H9 (cell line): ENCODE measurements around the gene MIER1. TPM values are rescaled to one million over a fixed set of nuclear protein-coding genes. Genes with fewer than 3 reads are reported as not detected.
A peak's percentile ranks its signal among the peaks of the same experiment; 100 is the strongest.

ENCODE experiments used
- DNase-seq: peaks from one replicate; pipeline ENCODE4 v3.0.0-alpha.2; 2017
- H2AFZ ChIP-seq: one replicate; pipeline ENCODE4 v1.6.1; 2013; ENCODE audit warnings: mild to moderate bottlenecking, low read length, control low read depth, moderate library complexity
- H2AK5ac ChIP-seq: 2 replicates; pipeline ENCODE4 v1.6.1; 2013; ENCODE audit warnings: low read length, control low read depth, mixed read lengths; ENCODE audit not compliant: insufficient read length
- H2BK120ac ChIP-seq: one replicate; pipeline ENCODE4 v1.6.1; 2013; ENCODE audit warnings: low read depth, mild to moderate bottlenecking, low read length, control low read depth, inconsistent platforms; ENCODE audit not compliant: poor library complexity, severe bottlenecking
- H2BK12ac ChIP-seq: 2 replicates; pipeline ENCODE4 v1.6.1; 2013; ENCODE audit warnings: low read length, control low read depth, mixed read lengths, low read depth; ENCODE audit not compliant: insufficient read length
- H2BK15ac ChIP-seq: 2 replicates; pipeline ENCODE4 v1.6.1; 2013; ENCODE audit warnings: low read depth, low read length, control low read depth
- H2BK20ac ChIP-seq: one replicate; pipeline ENCODE4 v1.6.1; 2013; ENCODE audit warnings: low read depth, mild to moderate bottlenecking, low read length, control low read depth, inconsistent platforms; ENCODE audit not compliant: poor library complexity, severe bottlenecking
- H2BK5ac ChIP-seq: 2 replicates; pipeline ENCODE4 v1.6.1; 2013; ENCODE audit warnings: low read length, control low read depth, mixed read lengths; ENCODE audit not compliant: insufficient read length
- H3K14ac ChIP-seq: 2 replicates; pipeline ENCODE4 v1.6.1; 2013; ENCODE audit warnings: low read length, control low read depth; ENCODE audit not compliant: insufficient read depth
- H3K18ac ChIP-seq: 2 replicates; pipeline ENCODE4 v1.6.1; 2013; ENCODE audit warnings: low read depth, mild to moderate bottlenecking, mixed read lengths, low read length, control low read depth; ENCODE audit not compliant: insufficient read length
- H3K23ac ChIP-seq: 2 replicates; pipeline ENCODE4 v1.6.1; 2013; ENCODE audit warnings: low read length, control low read depth, mixed read lengths, low read depth; ENCODE audit not compliant: insufficient read length
- H3K23me2 ChIP-seq: 2 replicates; pipeline ENCODE4 v1.6.1; 2013; ENCODE audit warnings: low read depth, mild to moderate bottlenecking, mixed read lengths, low read length, control low read depth; ENCODE audit not compliant: insufficient read length, poor library complexity, severe bottlenecking
- H3K27ac ChIP-seq: 2 replicates; pipeline ENCODE4 v1.5.1; 2013; ENCODE audit warnings: low read length, control low read depth, mixed read lengths, low read depth; ENCODE audit not compliant: insufficient read length
- H3K27me3 ChIP-seq: 2 replicates; pipeline ENCODE4 v1.6.1; 2013; ENCODE audit warnings: low read length, control low read depth, inconsistent platforms; ENCODE audit not compliant: insufficient read depth
- H3K4ac ChIP-seq: 2 replicates; pipeline ENCODE4 v1.6.1; 2013; ENCODE audit warnings: low read depth, mild to moderate bottlenecking, control low read depth, inconsistent platforms, low read length, moderate library complexity
- H3K4me1 ChIP-seq: 2 replicates; pipeline ENCODE4 v1.6.1; 2013; ENCODE audit warnings: low read length, control low read depth, inconsistent platforms; ENCODE audit not compliant: insufficient read depth
- H3K4me2 ChIP-seq: 2 replicates; pipeline ENCODE4 v1.6.1; 2013; ENCODE audit warnings: low read length, control low read depth, mixed read lengths; ENCODE audit not compliant: insufficient read length, insufficient read depth
- H3K56ac ChIP-seq: 2 replicates; pipeline ENCODE4 v1.6.1; 2013; ENCODE audit warnings: low read depth, mild to moderate bottlenecking, mixed read lengths, low read length, control low read depth; ENCODE audit not compliant: insufficient read length
- H3K79me1 ChIP-seq: 2 replicates; pipeline ENCODE4 v1.6.1; 2013; ENCODE audit warnings: low read depth, mild to moderate bottlenecking, moderate library complexity, low read length, control low read depth, inconsistent platforms; ENCODE audit not compliant: insufficient read depth, poor library complexity, severe bottlenecking
- H3K79me2 ChIP-seq: 2 replicates; pipeline ENCODE4 v1.6.1; 2013; ENCODE audit warnings: low read length, control low read depth, inconsistent platforms; ENCODE audit not compliant: insufficient read depth
- H3K9ac ChIP-seq: 2 replicates; pipeline ENCODE4 v1.6.1; 2013; ENCODE audit warnings: low read length, control low read depth, mixed read lengths; ENCODE audit not compliant: insufficient read length; ENCODE audit errors: extremely low read depth
- H3K9me3 ChIP-seq: one replicate; pipeline ENCODE4 v1.6.1; 2013; ENCODE audit warnings: low read depth, low read length, inconsistent platforms; ENCODE audit not compliant: control insufficient read depth
- H3T11ph ChIP-seq: one replicate; pipeline ENCODE4 v1.6.1; 2013; ENCODE audit warnings: mild to moderate bottlenecking, low read length, control low read depth, inconsistent platforms
- H4K20me1 ChIP-seq: one replicate; pipeline ENCODE4 v1.6.1; 2013; ENCODE audit not compliant: control insufficient read depth, insufficient read length, insufficient read depth
- H4K5ac ChIP-seq: 2 replicates; pipeline ENCODE4 v1.6.1; 2013; ENCODE audit warnings: low read depth, mild to moderate bottlenecking, mixed read lengths, low read length, control low read depth; ENCODE audit not compliant: insufficient read length
- H4K8ac ChIP-seq: replicated peaks from 2 replicates; pipeline ENCODE4 v1.6.1; 2013; ENCODE audit warnings: low read length, control low read depth, mixed read lengths, low read depth; ENCODE audit not compliant: insufficient read length
- H4K91ac ChIP-seq: 2 replicates; pipeline ENCODE4 v1.6.1; 2013; ENCODE audit warnings: low read depth, mild to moderate bottlenecking, moderate library complexity, mixed read lengths, low read length, control low read depth; ENCODE audit not compliant: insufficient read length
- H3K27ac Mint-ChIP-seq, 3 experiments: 2 replicates in 2 of 3; 3 replicates in 1 of 3; pipeline ENCODE4 v1.8.0; 2020 to 2021; ENCODE audit warnings: mixed read lengths in 3 of 3, mild to moderate bottlenecking in 1 of 3, moderate library complexity in 1 of 3
- H3K27me3 Mint-ChIP-seq: 2 replicates; pipeline ENCODE4 v1.8.0; 2021; ENCODE audit warnings: low read depth, mild to moderate bottlenecking, moderate library complexity, mixed read lengths
- H3K36me3 Mint-ChIP-seq, 3 experiments: 2 replicates in 2 of 3; 3 replicates in 1 of 3; pipeline ENCODE4 v1.8.0; 2020 to 2021; ENCODE audit warnings: low read depth in 3 of 3, mixed read lengths in 3 of 3; ENCODE audit not compliant: insufficient read depth in 1 of 3
- H3K4me1 Mint-ChIP-seq, 2 experiments: 2 replicates each; pipeline ENCODE4 v1.8.0; 2020; ENCODE audit warnings: mixed read lengths in 2 of 2
- H3K4me3 Mint-ChIP-seq, 2 experiments: 2 replicates in 1 of 2; 3 replicates in 1 of 2; pipeline ENCODE4 v1.8.0; 2020 to 2021; ENCODE audit warnings: mild to moderate bottlenecking in 2 of 2, mixed read lengths in 2 of 2, moderate library complexity in 1 of 2
- H3K9me3 Mint-ChIP-seq, 2 experiments: 2 replicates in 1 of 2; 3 replicates in 1 of 2; pipeline ENCODE4 v1.8.0; 2020; ENCODE audit warnings: mild to moderate bottlenecking in 2 of 2, mixed read lengths in 2 of 2, moderate library complexity in 1 of 2
- WGBS: extraction: QIAGEN DNeasy Blood & Tissue Kit; methylation state at CpG from one replicate; pipeline ENCODE4 v1.1.7; 2013; ENCODE audit warnings: missing lambda C conversion rate, low lambda C conversion rate, mixed read lengths; ENCODE audit not compliant: insufficient read length; ENCODE audit errors: extremely low coverage; 5-methylcytosine and 5-hydroxymethylcytosine counted together
- total RNA-seq: library from RNA; stranded (reverse); gene quantifications from 2 replicates; pipeline ENCODE4 v1.2.1, GENCODE V29; 2021
- TF ChIP-seq, protein P1 (sequence below): fragments of 200-600 bp; sonication (generic); conservative IDR thresholded peaks from 3 replicates; pipeline ENCODE4 v1.8.0; 2021; ENCODE audit warnings: antibody characterized with exemption, mild to moderate bottlenecking

The MIER1 gene
- total RNA-seq, 1 experiment from 2014 or later = 28.5 TPM

DNA sequence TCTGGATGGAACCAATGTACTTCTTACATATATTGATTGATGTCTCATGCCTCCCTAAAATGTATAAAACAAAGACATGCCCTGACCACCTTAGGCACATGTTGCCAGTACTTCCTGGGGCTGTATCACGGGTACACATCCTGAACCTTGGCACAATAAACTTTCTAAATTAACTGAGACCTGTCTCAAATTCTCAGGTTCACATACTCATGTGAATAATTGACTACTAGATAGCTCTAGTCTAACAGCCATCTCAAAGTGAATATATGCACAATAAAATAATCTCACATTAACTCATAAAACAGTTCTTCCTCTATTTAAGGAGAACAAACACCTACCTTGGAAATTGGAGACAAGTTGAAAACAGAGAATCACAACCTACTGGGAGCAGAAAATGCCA lies 5.7 kb upstream of the MIER1 start:
- Mint-ChIP-seq H3K36me3 (peaks cover 3 to 22% (median 16%) of the 10 kb centered on the region in 3 experiments; a peak in 6 of 7 replicates), H3K4me1 (peaks cover 13 to 20% of the 10 kb centered on the region in 2 experiments), H3K27ac (peak overlapping the region in 1 of 3 experiments; percentile 49; a peak in 2 of 7 replicates), H3K9me3 (peaks cover 0 to 2% of the 10 kb centered on the region in 2 experiments; a peak in 2 of 5 replicates), H3K27me3 (no peaks in the 10 kb centered on the region), H3K4me3 (no peak overlapping the region)
- H2AK5ac ChIP-seq = no peak overlapping the region
- no peak overlapping the region for H3T11ph ChIP-seq
- DNase-seq = no peak
- H3K56ac ChIP-seq = no peak overlapping the region
- no peak overlapping the region for H2AFZ ChIP-seq
- peaks cover 4% of the 10 kb centered on the region for H3K23me2 ChIP-seq
- no peak overlapping the region for H4K8ac ChIP-seq
- H3K23ac ChIP-seq = no peak overlapping the region
- no peaks in the 10 kb centered on the region for H3K79me1 ChIP-seq
- H2BK12ac ChIP-seq = no peak overlapping the region
- H3K9ac ChIP-seq = no peak overlapping the region
- TF ChIP-seq, protein P1, sequence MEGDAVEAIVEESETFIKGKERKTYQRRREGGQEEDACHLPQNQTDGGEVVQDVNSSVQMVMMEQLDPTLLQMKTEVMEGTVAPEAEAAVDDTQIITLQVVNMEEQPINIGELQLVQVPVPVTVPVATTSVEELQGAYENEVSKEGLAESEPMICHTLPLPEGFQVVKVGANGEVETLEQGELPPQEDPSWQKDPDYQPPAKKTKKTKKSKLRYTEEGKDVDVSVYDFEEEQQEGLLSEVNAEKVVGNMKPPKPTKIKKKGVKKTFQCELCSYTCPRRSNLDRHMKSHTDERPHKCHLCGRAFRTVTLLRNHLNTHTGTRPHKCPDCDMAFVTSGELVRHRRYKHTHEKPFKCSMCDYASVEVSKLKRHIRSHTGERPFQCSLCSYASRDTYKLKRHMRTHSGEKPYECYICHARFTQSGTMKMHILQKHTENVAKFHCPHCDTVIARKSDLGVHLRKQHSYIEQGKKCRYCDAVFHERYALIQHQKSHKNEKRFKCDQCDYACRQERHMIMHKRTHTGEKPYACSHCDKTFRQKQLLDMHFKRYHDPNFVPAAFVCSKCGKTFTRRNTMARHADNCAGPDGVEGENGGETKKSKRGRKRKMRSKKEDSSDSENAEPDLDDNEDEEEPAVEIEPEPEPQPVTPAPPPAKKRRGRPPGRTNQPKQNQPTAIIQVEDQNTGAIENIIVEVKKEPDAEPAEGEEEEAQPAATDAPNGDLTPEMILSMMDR = no peak
- H3K27ac ChIP-seq = no peak overlapping the region
- H2BK20ac ChIP-seq = no peak overlapping the region
- H3K79me2 ChIP-seq = peaks cover 4% of the 10 kb centered on the region; the same call in 1 of the 2 replicates
- WGBS = no CpG with 5 or more reads among the region's 1 CpG
- H2BK5ac ChIP-seq = no peak overlapping the region
- H4K5ac ChIP-seq = no peak overlapping the region
- no peak overlapping the region for H3K4ac ChIP-seq
- no peak overlapping the region for H3K4me2 ChIP-seq
- H3K9me3 ChIP-seq = no peaks in the 10 kb centered on the region
- no peaks in the 10 kb centered on the region for H4K20me1 ChIP-seq
- H4K91ac ChIP-seq = no peak overlapping the region
- H3K14ac ChIP-seq = no peak overlapping the region
- H2BK15ac ChIP-seq = no peak overlapping the region
- no peak overlapping the region for H3K18ac ChIP-seq
- no peaks in the 10 kb centered on the region for H3K27me3 ChIP-seq
- no peak overlapping the region for H2BK120ac ChIP-seq
- H3K4me1 ChIP-seq = no peaks in the 10 kb centered on the region
